Measurements from ENCODE around the gene PHACTR1. TPM values are rescaled to one million over a fixed set of nuclear protein-coding genes. Genes with fewer than 3 reads are reported as not detected.

Gene PHACTR1
- total RNA-seq, 1 donor from 2014 or later: 1.6 TPM

GRCh38 chr6:13034316-13034715 lies 317.7 kb downstream of the PHACTR1 start:
- no peak for ATAC-seq

- no peak for ATAC-seq
These were observed 319.0 kb downstream of the PHACTR1 start for GRCh38 chr6:13035606-13036005.

GRCh38 chr6:13038315-13038714 lies 321.7 kb downstream of the PHACTR1 start:
- ATAC-seq: peak; percentile 70

- peak; percentile 23 for ATAC-seq
These were observed 322.2 kb downstream of the PHACTR1 start for GRCh38 chr6:13038741-13039190.

GRCh38 chr6:13044390-13044789 lies 327.8 kb downstream of the PHACTR1 start:
- peak; percentile 99 for ATAC-seq

GRCh38 chr6:13044896-13045295 lies 328.3 kb downstream of the PHACTR1 start:
- no peak for ATAC-seq

- ATAC-seq: peak; percentile 35
These were observed 329.1 kb downstream of the PHACTR1 start for GRCh38 chr6:13045676-13046075.

GRCh38 chr6:13046084-13046483 lies 329.5 kb downstream of the PHACTR1 start:
- ATAC-seq: no peak

- peak; percentile 41 for ATAC-seq
These were observed 331.5 kb downstream of the PHACTR1 start for GRCh38 chr6:13048113-13048512.

- ATAC-seq: no peak
These were observed 333.2 kb downstream of the PHACTR1 start for GRCh38 chr6:13049666-13050254.

- ATAC-seq: no peak
These were observed 336.5 kb downstream of the PHACTR1 start for GRCh38 chr6:13053006-13053461.

GRCh38 chr6:13058051-13058450 lies 341.5 kb downstream of the PHACTR1 start:
- no peak for ATAC-seq

- ATAC-seq: no peak
These were observed 342.5 kb downstream of the PHACTR1 start for GRCh38 chr6:13059026-13059425.

GRCh38 chr6:13063300-13063918 lies 346.8 kb downstream of the PHACTR1 start:
- no peak for ATAC-seq

GRCh38 chr6:13065581-13065980 lies 349.0 kb downstream of the PHACTR1 start:
- no peak for ATAC-seq

GRCh38 chr6:13066050-13066449 lies 349.5 kb downstream of the PHACTR1 start:
- no peak for ATAC-seq

- ATAC-seq: no peak
These were observed 350.3 kb downstream of the PHACTR1 start for GRCh38 chr6:13066820-13067219.

GRCh38 chr6:13068586-13069210 lies 352.1 kb downstream of the PHACTR1 start:
- no peak for ATAC-seq

- no peak for ATAC-seq
These were observed 355.2 kb downstream of the PHACTR1 start for GRCh38 chr6:13071550-13072345.

- no peak for ATAC-seq
These were observed 356.2 kb downstream of the PHACTR1 start for GRCh38 chr6:13072686-13073347.

- no peak for ATAC-seq
These were observed 358.0 kb downstream of the PHACTR1 start for GRCh38 chr6:13074415-13075140.
